SK-MEL-5 (cell line): ENCODE measurements around the gene FAM76A. TPM values are rescaled to one million over a fixed set of nuclear protein-coding genes. Genes with fewer than 3 reads are reported as not detected.
"Not testable (repeated sequence)": the region's sequence is repeated elsewhere in the genome, so short reads cannot be mapped to it uniquely, and the experiment has no call there.

ENCODE experiments used
- DNase-seq: peaks from one replicate; pipeline ENCODE4 v3.0.0-alpha.2; 2016; ENCODE audit warnings: low read depth, low spot score
- in situ Hi-C: cut with HindIII; loops from 2 replicates; pipeline ENCODE4 v1.10.0; 2016; ENCODE audit warnings: low sequenced_read_pairs, high pct_unique_total_duplicates, low pct_unique_long_range_greater_than_20kb
- small RNA-seq, 2 experiments: library from RNA; depleted of rRNA; stranded (forward); fragments of <200 nt; gene quantifications; one replicate each; pipeline ENCODE3, GENCODE V24; 2014
- total RNA-seq: library from RNA; depleted of rRNA; stranded (reverse); fragments of >200 nt; shearing (Covaris generic); gene quantifications from 2 replicates; pipeline ENCODE4 v1.2.3, GENCODE V29; 2014; rRNA removed

FAM76A gene
- total RNA-seq, 1 experiment from 2014 or later: 10.1 TPM

DNA sequence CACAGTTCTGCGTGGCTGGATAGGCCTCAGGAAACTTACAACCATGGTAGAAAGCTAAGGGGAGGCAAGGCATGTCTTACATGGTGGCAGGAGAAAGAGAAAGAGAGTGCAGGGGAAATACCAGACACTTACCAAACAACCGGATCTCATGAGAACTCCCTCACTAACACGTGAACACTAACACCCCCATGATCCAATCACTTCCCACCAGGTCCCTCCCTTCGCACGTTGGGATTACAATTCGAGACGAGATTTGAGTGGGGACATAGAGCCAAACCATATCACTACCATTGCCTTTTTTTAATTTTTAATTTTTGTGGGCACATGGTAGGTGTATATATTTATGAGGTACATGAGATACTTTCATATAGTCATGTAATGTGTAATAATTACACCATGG is 81.0 kb downstream of the FAM76A start:
- no peak for DNase-seq
- in situ Hi-C loops: no loop called here

DNA sequence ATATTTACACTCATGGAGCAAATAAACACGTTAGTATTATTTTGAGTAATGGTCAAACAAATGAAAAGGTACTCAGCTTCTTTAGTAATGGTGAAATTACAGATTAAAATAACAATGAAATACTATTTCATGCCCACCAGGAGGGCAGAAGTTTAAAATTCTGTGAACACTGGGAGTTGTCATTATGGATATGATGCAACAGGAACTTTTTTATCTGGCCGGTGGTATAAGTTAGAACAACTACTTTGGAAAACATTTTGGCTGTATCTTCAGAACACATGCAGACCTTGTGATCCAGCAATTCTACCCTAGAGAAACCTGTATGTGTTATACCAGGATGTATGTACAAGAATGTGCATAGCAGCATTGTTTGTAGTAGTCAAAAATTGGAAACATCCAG is 81.6 kb downstream of the FAM76A start:
- peak; percentile 20 for DNase-seq
- in situ Hi-C loops: no loop called here

DNA sequence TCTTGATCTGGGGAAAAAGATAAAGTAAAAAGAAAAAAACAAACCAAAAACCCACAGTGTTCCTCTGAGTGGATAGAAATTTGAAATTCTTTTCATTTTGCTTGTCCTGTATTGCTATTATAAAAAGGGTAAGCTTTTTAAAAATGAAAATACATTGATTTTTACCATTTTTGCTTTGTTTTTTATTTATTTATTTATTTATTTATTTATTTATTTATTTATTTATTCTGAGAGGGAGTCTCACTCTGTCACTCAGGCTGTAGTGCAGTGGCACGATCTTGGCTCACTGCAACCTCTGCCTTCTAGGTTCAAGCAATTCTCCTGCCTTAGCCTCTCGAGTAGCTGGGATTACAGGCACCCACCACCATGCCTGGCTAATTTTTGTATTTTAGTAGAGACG is 82.4 kb downstream of the FAM76A start:
- DNase-seq, in situ Hi-C loops: not testable (repeated sequence)

DNA sequence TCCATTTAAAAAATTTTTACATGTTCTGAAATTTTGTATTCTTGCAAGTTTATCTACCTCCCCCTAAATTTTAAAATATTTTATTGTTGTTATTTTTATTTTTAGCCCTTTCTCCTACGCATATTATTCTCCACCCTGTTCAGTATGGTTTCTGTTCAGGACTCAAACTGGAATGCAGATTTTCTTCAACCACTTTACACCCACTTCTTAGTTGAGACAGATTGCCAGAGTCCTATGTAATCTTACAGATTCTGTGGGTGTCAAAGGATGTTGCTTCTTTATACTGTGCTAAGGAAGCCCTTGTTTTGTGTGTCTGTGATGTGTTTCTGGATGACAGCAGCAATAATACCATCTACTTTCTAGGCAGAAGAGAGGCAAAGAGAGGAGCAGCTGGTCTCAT is 84.1 kb downstream of the FAM76A start:
- in situ Hi-C loops: no loop called here
- DNase-seq: no peak

DNA sequence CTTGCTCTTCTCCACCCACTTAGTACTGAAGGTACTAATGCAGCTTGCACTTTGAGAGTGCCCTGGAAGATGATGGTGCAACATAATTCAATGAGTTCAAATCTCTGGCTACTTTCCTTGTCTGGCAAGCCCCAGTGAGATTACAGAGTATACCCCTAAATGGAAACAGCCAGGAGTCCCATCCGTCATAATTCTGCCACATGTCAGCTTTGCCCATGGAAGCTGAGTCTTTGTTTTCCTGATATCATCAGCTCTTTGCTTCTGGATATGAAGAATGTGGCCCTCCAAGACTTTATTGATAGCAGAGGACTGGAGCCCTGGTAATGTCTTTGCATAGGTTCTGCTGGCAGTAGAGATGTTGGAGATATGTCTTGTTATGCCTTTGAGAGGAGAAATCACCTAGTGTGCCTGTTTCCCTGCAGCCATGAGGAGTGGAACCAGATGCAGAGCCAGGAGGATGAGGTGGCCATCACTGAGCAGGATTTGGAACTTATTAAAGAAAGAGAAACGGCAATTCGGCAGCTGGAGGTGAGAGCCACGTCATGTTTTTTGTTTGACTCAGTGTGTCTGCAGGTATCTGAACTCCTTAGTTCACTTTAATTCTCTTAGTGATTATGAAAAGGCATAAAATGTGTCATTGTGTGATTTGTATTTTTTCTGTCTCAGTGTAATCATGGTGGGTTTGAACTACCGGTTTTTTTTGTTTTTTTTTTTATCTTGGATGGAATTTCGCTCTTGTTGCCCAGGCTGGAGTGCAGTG is 86.2 kb downstream of the FAM76A start:
- in situ Hi-C loops: no loop called here
- no peak for DNase-seq

Small RNA genes lying within 50 kb of the gene (small RNA-seq; reads per million reads assigned to genes)
- gene AL020997.2 (0 reads per million in 2 experiments), gene RNU6-424P (0 reads per million in 2 experiments)

Other genes starting within 250 kb of the FAM76A start
- 9.7 and 11.0 TPM in 2 replicates for gene WASF2, start 235.8 kb upstream of the FAM76A start, total RNA-seq
- gene AHDC1, start 121.8 kb upstream of the FAM76A start, total RNA-seq: 4.4 TPM in 2 replicates
- gene FGR, start 90.8 kb upstream of the FAM76A start, total RNA-seq: not detected in 2 replicates
- 56.8 and 67.2 TPM in 2 replicates for gene IFI6, start 53.8 kb upstream of the FAM76A start, total RNA-seq
- 29.0 and 30.5 TPM in 2 replicates for gene STX12, start 47.3 kb downstream of the FAM76A start, total RNA-seq
- gene PPP1R8, start 104.8 kb downstream of the FAM76A start, total RNA-seq: 38.7 and 41.2 TPM in 2 replicates
- gene THEMIS2, start 146.6 kb downstream of the FAM76A start, total RNA-seq: 63.5 and 66.1 TPM in 2 replicates
- gene RPA2, start 188.6 kb downstream of the FAM76A start, total RNA-seq: 50.9 and 51.2 TPM in 2 replicates
- 1.0 and 2.0 TPM in 2 replicates for gene SMPDL3B, start 209.0 kb downstream of the FAM76A start, total RNA-seq
- gene XKR8, start 234.0 kb downstream of the FAM76A start, total RNA-seq: not detected in 2 replicates